ENCODE results near the gene MAPKAPK2. TPM values are rescaled to one million over a fixed set of nuclear protein-coding genes. Genes with fewer than 3 reads are reported as not detected.
A peak's percentile ranks its signal among the peaks of the same experiment; 100 is the strongest.

Gene MAPKAPK2
- total RNA-seq, 4 donors from 2014 or later: 37.8 to 70.1 (median 61.7) TPM

GRCh38 chr1:206737729-206738201 lies 53.1 kb downstream of the MAPKAPK2 start:
- TF ChIP-seq EP300 (IDR thresholded peaks at IDR 0.05) (no peak), POLR2AphosphoS5 (IDR thresholded peaks at IDR 0.05) (no peak), POLR2A (IDR thresholded peaks at IDR 0.05; ENCODE audit: low read depth) (no peak)
- TF ChIP-seq, protein P1, sequence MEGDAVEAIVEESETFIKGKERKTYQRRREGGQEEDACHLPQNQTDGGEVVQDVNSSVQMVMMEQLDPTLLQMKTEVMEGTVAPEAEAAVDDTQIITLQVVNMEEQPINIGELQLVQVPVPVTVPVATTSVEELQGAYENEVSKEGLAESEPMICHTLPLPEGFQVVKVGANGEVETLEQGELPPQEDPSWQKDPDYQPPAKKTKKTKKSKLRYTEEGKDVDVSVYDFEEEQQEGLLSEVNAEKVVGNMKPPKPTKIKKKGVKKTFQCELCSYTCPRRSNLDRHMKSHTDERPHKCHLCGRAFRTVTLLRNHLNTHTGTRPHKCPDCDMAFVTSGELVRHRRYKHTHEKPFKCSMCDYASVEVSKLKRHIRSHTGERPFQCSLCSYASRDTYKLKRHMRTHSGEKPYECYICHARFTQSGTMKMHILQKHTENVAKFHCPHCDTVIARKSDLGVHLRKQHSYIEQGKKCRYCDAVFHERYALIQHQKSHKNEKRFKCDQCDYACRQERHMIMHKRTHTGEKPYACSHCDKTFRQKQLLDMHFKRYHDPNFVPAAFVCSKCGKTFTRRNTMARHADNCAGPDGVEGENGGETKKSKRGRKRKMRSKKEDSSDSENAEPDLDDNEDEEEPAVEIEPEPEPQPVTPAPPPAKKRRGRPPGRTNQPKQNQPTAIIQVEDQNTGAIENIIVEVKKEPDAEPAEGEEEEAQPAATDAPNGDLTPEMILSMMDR (IDR thresholded peaks at IDR 0.05): no peak
- no peaks in the 10 kb centered on the region for H3K27me3 ChIP-seq
- peak overlapping the region in 1 of 4 donors; percentile 37 for H3K27ac ChIP-seq (replicated peaks in 1 of 4)
- no peaks in the 10 kb centered on the region for H3K9me3 ChIP-seq
- WGBS: 31% methylated on average over 3 of the region's 3 CpGs
- peaks cover 14 to 33% (median 29%) of the 10 kb centered on the region in 4 donors for H3K36me3 ChIP-seq
- H3K4me1 ChIP-seq: peaks cover 19 to 41% (median 35%) of the 10 kb centered on the region in 4 donors
- intact Hi-C loops (cut with DNase I): loop anchor here (10.0 kb wide), 1 partner anchor 337 kb away; no protein-coding TSS in a partner anchor
- no peak for DNase-seq (ENCODE audit: extremely low spot score)
- H3K4me3 ChIP-seq: no peak overlapping the region

DNA sequence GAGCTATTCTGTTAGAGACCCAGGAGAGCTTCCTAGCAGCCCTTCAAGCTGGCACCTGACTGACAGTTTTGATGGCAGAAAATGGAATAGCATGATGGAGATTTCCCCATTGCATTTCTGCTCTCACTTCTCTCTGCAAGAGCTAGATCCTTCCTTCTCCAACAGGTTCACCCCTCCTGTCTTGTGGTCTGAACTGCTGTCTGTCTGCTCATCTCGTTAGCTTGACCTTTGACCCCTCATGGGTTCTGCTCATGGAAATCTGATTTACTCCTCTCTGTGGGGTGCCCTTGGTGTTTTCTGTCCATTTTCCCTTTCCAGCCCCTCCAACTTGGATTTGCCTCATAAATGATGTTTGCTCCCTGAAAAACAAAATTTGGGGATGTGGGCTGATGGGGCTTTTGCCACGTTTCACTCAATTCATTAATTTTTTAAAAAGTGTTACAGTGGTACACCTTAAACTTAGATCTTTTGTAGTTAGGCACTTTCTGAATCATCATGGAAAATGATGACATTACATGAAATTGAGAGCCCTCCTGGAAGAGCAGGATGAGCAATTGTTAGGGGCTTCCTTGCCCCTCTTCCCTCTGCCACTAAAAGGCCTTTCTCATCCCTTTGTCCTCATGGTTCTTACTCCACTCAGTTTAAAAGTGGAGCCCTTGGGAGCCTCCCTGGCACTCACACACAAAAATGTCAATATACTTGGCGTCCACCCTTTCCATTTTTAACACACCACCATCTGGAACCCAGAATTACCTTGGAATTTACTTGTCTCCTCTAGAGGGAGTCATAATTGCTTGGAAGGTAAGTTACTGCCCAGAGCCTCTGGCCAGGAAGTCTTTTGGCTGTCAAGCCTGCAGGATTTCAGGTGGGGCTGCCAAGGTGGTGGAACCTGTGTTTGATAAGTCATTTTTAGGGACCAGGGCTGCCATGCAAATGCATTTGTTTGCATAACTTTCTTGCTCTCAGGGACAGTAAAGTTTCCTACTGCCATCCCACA lies 54.0 kb downstream of the MAPKAPK2 start:
- no peak overlapping the region for H3K27ac ChIP-seq (replicated peaks in 1 of 4)
- peaks cover 19 to 41% (median 33%) of the 10 kb centered on the region in 4 donors for H3K4me1 ChIP-seq
- intact Hi-C loops (cut with DNase I): loop anchor here (10.0 kb wide), 1 partner anchor 336 kb away; no protein-coding TSS in a partner anchor
- peaks cover 8 to 24% (median 20%) of the 10 kb centered on the region in 4 donors for H3K36me3 ChIP-seq
- 67% methylated on average over 3 of the region's 3 CpGs for WGBS
- H3K27me3 ChIP-seq: no peaks in the 10 kb centered on the region
- no peaks in the 10 kb centered on the region for H3K9me3 ChIP-seq
- DNase-seq (ENCODE audit: extremely low spot score): no peak
- TF ChIP-seq POLR2A (IDR thresholded peaks at IDR 0.05; ENCODE audit: low read depth): no peak
- TF ChIP-seq POLR2AphosphoS5 (IDR thresholded peaks at IDR 0.05): no peak
- TF ChIP-seq, protein P1 (IDR thresholded peaks at IDR 0.05): peak in 1 of 3 experiments; percentile 24
- TF ChIP-seq EP300 (IDR thresholded peaks at IDR 0.05): no peak
- H3K4me3 ChIP-seq: no peak overlapping the region

GRCh38 chr1:206739411-206740076 lies 54.8 kb downstream of the MAPKAPK2 start:
- H3K9me3 ChIP-seq: no peaks in the 10 kb centered on the region
- H3K27ac ChIP-seq (replicated peaks in 1 of 4): no peak overlapping the region
- peaks cover 19 to 36% (median 32%) of the 10 kb centered on the region in 4 donors for H3K4me1 ChIP-seq
- TF ChIP-seq EP300 (IDR thresholded peaks at IDR 0.05): no peak
- TF ChIP-seq POLR2AphosphoS5 (IDR thresholded peaks at IDR 0.05): peak in 1 of 2 donors; percentile 9
- H3K27me3 ChIP-seq: no peaks in the 10 kb centered on the region
- peaks cover 8 to 15% (median 11%) of the 10 kb centered on the region in 4 donors for H3K36me3 ChIP-seq
- 44% methylated on average over 5 of the region's 5 CpGs for WGBS
- intact Hi-C loops (cut with DNase I): loop anchor here (10.0 kb wide), 1 partner anchor 335 kb away; no protein-coding TSS in a partner anchor
- DNase-seq (ENCODE audit: extremely low spot score): no peak
- H3K4me3 ChIP-seq: no peak overlapping the region

GRCh38 chr1:206741142-206741701 lies 56.5 kb downstream of the MAPKAPK2 start:
- no peak for DNase-seq (ENCODE audit: extremely low spot score)

More at GRCh38 chr1:206741142-206741701, 56.5 kb downstream of the MAPKAPK2 start:
- Histone ChIP-seq H3K36me3 (no peaks in the 10 kb centered on the region), H3K4me3 (no peak overlapping the region), H3K4me1 (peaks cover 19 to 30% (median 27%) of the 10 kb centered on the region in 4 donors), H3K27ac (replicated peaks in 1 of 4) (no peak overlapping the region), H3K9me3 (no peaks in the 10 kb centered on the region), H3K27me3 (no peaks in the 10 kb centered on the region)
- WGBS: 86% methylated on average over 6 of the region's 6 CpGs
- no peak for TF ChIP-seq POLR2A (IDR thresholded peaks at IDR 0.05; ENCODE audit: low read depth)
- TF ChIP-seq EP300 (IDR thresholded peaks at IDR 0.05): no peak
- no peak for TF ChIP-seq POLR2AphosphoS5 (IDR thresholded peaks at IDR 0.05)
- TF ChIP-seq, protein P1 (IDR thresholded peaks at IDR 0.05): no peak
- intact Hi-C loops (cut with DNase I): no loop called here
